Measurements from ENCODE around the gene CIROP. TPM values are rescaled to one million over a fixed set of nuclear protein-coding genes. Genes with fewer than 3 reads are reported as not detected.
A peak's percentile ranks its signal among the peaks of the same experiment; 100 is the strongest.

Gene CIROP
- total and polyA plus RNA-seq, 4 donors: 0.06 to 0.61 (median 0.10) TPM

- H3K27ac ChIP-seq (ENCODE audit: low read depth, low read length): no peak overlapping the region
- H3K4me3 ChIP-seq (ENCODE audit: low read depth, low read length): no peak overlapping the region
- H3K9me3 ChIP-seq (ENCODE audit: control insufficient read depth, insufficient read depth, low read length): no peaks in the 10 kb centered on the region
- no peak for DNase-seq (ENCODE audit: low read depth in 4 of 6, low spot score in 6 of 6)
- peaks cover 12% of the 10 kb centered on the region for H3K4me1 ChIP-seq (ENCODE audit: control insufficient read depth, insufficient read depth, low read length)
- WGBS (ENCODE audit: insufficient coverage): 91% methylated on average over 10 of the region's 13 CpGs
- peaks cover 4% of the 10 kb centered on the region for H3K36me3 ChIP-seq (ENCODE audit: control insufficient read depth, insufficient read depth, low read length)
- no peaks in the 10 kb centered on the region for H3K27me3 ChIP-seq (ENCODE audit: control insufficient read depth, insufficient read depth, low read length)
These were observed 19.7 kb upstream of the CIROP start for GRCh38 chr14:23124337-23124954.

DNA sequence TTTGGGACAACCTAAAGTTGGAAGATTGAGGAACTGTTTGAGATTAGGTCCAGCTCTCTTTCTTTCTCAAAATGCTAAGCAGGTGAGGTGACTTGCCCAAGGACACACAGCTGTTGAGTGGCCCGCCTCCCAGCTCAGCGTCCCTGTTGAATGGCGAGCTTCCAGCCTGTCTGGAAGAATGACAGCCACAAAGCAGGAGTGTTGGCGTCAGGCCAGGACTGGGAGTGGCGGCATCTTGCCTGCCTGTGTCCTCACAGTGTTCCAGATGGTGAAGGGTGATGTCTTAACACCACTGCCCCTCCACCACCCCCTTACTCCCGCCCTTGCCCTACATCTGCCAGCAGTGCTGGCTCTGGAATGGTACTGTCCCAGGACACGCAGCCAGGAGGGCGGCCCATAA lies 18.6 kb upstream of the CIROP start:
- no peaks in the 10 kb centered on the region for H3K27me3 ChIP-seq (ENCODE audit: control insufficient read depth, insufficient read depth, low read length)
- no peaks in the 10 kb centered on the region for H3K9me3 ChIP-seq (ENCODE audit: control insufficient read depth, insufficient read depth, low read length)
- H3K27ac ChIP-seq (ENCODE audit: low read depth, low read length): no peak overlapping the region
- H3K4me1 ChIP-seq (ENCODE audit: control insufficient read depth, insufficient read depth, low read length): peaks cover 12% of the 10 kb centered on the region
- no peak overlapping the region for H3K4me3 ChIP-seq (ENCODE audit: low read depth, low read length)
- 43% methylated on average over 8 of the region's 8 CpGs for WGBS (ENCODE audit: insufficient coverage)
- peak in 2 of 6 donors; percentile 11 to 37 for DNase-seq (ENCODE audit: low read depth in 4 of 6, low spot score in 6 of 6)
- peaks cover 4% of the 10 kb centered on the region for H3K36me3 ChIP-seq (ENCODE audit: control insufficient read depth, insufficient read depth, low read length)

- Histone ChIP-seq H3K4me1 (ENCODE audit: control insufficient read depth, insufficient read depth, low read length) (peaks cover 12% of the 10 kb centered on the region), H3K9me3 (ENCODE audit: control insufficient read depth, insufficient read depth, low read length) (no peaks in the 10 kb centered on the region), H3K4me3 (ENCODE audit: low read depth, low read length) (no peak overlapping the region), H3K36me3 (ENCODE audit: control insufficient read depth, insufficient read depth, low read length) (no peaks in the 10 kb centered on the region), H3K27me3 (ENCODE audit: control insufficient read depth, insufficient read depth, low read length) (no peaks in the 10 kb centered on the region), H3K27ac (ENCODE audit: low read depth, low read length) (no peak overlapping the region)
- no peak for DNase-seq (ENCODE audit: low read depth in 4 of 6, low spot score in 6 of 6)
- 88% methylated on average over 5 of the region's 6 CpGs for WGBS (ENCODE audit: insufficient coverage)
These were observed 17.3 kb upstream of the CIROP start for GRCh38 chr14:23122086-23122485.

- no peak overlapping the region for H3K4me3 ChIP-seq (ENCODE audit: low read depth, low read length)
- H3K27me3 ChIP-seq (ENCODE audit: control insufficient read depth, insufficient read depth, low read length): no peaks in the 10 kb centered on the region
- peaks cover 12% of the 10 kb centered on the region for H3K4me1 ChIP-seq (ENCODE audit: control insufficient read depth, insufficient read depth, low read length)
- no peaks in the 10 kb centered on the region for H3K36me3 ChIP-seq (ENCODE audit: control insufficient read depth, insufficient read depth, low read length)
- H3K27ac ChIP-seq (ENCODE audit: low read depth, low read length): no peak overlapping the region
- 36% methylated on average over 6 of the region's 6 CpGs for WGBS (ENCODE audit: insufficient coverage)
- DNase-seq (ENCODE audit: low read depth in 4 of 6, low spot score in 6 of 6): peak in 2 of 6 donors; percentile 26 to 48
- no peaks in the 10 kb centered on the region for H3K9me3 ChIP-seq (ENCODE audit: control insufficient read depth, insufficient read depth, low read length)
These were observed 16.6 kb upstream of the CIROP start for GRCh38 chr14:23121361-23121771.

GRCh38 chr14:23120541-23121251 lies 15.9 kb upstream of the CIROP start:
- no peaks in the 10 kb centered on the region for H3K36me3 ChIP-seq (ENCODE audit: control insufficient read depth, insufficient read depth, low read length)
- peak; percentile 64 to 96 (median 78) for DNase-seq (ENCODE audit: low read depth in 4 of 6, low spot score in 6 of 6)
- no peak overlapping the region for H3K27ac ChIP-seq (ENCODE audit: low read depth, low read length)
- no peaks in the 10 kb centered on the region for H3K9me3 ChIP-seq (ENCODE audit: control insufficient read depth, insufficient read depth, low read length)
- 0% methylated on average over 7 of the region's 9 CpGs for WGBS (ENCODE audit: insufficient coverage)
- peaks cover 12% of the 10 kb centered on the region for H3K4me1 ChIP-seq (ENCODE audit: control insufficient read depth, insufficient read depth, low read length)
- H3K4me3 ChIP-seq (ENCODE audit: low read depth, low read length): no peak overlapping the region
- no peaks in the 10 kb centered on the region for H3K27me3 ChIP-seq (ENCODE audit: control insufficient read depth, insufficient read depth, low read length)

- WGBS (ENCODE audit: insufficient coverage): 73% methylated on average over 13 of the region's 16 CpGs
- Histone ChIP-seq H3K27me3 (ENCODE audit: control insufficient read depth, insufficient read depth, low read length) (no peaks in the 10 kb centered on the region), H3K27ac (ENCODE audit: low read depth, low read length) (no peak overlapping the region), H3K4me1 (ENCODE audit: control insufficient read depth, insufficient read depth, low read length) (peaks cover 12% of the 10 kb centered on the region), H3K36me3 (ENCODE audit: control insufficient read depth, insufficient read depth, low read length) (no peaks in the 10 kb centered on the region), H3K9me3 (ENCODE audit: control insufficient read depth, insufficient read depth, low read length) (no peaks in the 10 kb centered on the region), H3K4me3 (ENCODE audit: low read depth, low read length) (no peak overlapping the region)
- DNase-seq (ENCODE audit: low read depth in 4 of 6, low spot score in 6 of 6): no peak
These were observed 14.9 kb upstream of the CIROP start for GRCh38 chr14:23119363-23120327.

DNA sequence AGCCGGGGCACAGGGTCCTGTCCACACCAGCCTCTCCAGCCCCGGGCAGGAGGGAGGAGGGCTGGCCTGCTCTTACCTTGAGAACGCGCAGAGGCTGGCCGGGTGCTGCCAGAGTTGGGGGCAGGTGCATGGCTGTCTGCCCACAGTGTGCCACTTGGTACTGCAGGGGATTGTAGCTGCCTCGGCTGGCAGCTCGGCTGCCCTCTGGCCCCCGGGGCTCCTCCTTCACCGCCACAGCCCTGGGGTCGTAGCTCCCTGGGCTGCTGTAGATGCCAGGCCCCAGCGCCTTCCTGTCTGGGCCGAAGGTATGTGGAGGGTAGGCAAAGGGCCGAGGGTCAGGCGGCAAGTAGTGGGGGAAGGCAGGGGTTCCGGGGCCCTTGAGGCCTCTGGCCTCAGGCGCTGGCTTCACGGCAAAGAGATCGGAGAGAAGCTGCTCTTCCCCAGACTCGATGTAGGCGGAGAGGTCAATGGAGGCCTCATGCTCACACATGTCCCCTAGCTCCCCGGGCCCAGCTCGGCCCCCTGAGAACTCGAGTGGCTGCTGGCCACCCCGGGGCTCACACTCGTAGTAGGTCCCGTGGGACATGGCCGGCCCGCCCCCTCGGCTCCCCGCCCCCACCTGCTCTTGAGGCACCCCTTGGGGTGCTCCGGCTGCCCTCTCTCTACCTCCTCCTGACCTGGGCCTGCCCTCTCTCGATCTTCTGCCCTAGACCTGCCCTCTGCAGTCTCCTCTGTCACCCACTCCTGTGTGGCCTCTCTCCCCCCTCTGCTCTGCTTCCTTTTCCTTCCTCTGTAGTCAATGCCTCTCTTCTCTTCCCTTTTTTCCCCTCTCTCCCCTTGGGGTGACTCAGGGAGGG lies 13.9 kb upstream of the CIROP start, which contains the start of gene CEBPE:
CEBPE (minus strand) TSS at position 750 of the 857 bp plus-strand sequence; CDS start at position 586, 164 bp downstream.
- 80% methylated on average over 27 of the region's 32 CpGs for WGBS (ENCODE audit: insufficient coverage)
- DNase-seq (ENCODE audit: low read depth in 4 of 6, low spot score in 6 of 6): no peak
- H3K27ac ChIP-seq (ENCODE audit: low read depth, low read length): no peak within 1 kb of the TSS

DNA sequence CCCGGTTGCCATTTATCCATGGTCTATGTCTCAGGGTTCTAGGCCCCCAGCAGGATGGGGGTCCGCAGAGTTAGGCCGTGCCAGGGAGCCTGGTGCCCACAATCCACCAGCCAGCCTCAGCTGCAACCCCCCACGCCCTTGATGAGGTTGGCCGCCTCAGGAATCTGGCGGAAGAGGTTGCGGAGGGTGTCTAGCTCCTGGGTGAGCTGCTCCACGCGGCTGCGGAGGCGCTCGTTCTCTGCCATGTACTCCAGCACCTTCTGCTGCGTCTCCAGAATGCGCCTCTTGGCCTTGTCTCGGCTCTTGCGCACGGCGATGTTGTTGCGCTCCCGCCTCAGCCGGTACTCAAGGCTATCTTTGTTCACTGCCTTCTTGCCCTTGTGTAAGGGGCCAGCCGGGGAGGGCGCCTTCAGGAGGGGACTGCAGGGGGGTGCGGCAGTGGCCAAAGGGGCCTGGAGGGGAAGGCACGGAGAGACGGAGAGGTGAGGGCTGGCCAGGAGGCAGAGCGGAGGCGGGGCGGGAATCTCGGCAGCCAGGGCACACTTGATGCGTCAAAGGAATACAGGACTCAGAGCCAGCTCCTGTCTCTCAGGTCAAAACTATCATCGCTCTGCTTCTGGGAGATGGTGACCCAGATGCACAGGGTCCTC lies 12.7 kb upstream of the CIROP start:
- 85% methylated on average over 31 of the region's 32 CpGs for WGBS (ENCODE audit: insufficient coverage)
- peaks cover 9% of the 10 kb centered on the region for H3K4me1 ChIP-seq (ENCODE audit: control insufficient read depth, insufficient read depth, low read length)
- H3K9me3 ChIP-seq (ENCODE audit: control insufficient read depth, insufficient read depth, low read length): no peaks in the 10 kb centered on the region
- no peaks in the 10 kb centered on the region for H3K27me3 ChIP-seq (ENCODE audit: control insufficient read depth, insufficient read depth, low read length)
- H3K36me3 ChIP-seq (ENCODE audit: control insufficient read depth, insufficient read depth, low read length): no peaks in the 10 kb centered on the region
- no peak overlapping the region for H3K4me3 ChIP-seq (ENCODE audit: low read depth, low read length)
- no peak for DNase-seq (ENCODE audit: low read depth in 4 of 6, low spot score in 6 of 6)
- no peak overlapping the region for H3K27ac ChIP-seq (ENCODE audit: low read depth, low read length)

More for the DNA sequence above, 13.9 kb upstream of the CIROP start, which contains the start of gene CEBPE:
- H3K9me3 ChIP-seq (ENCODE audit: control insufficient read depth, insufficient read depth, low read length): no peaks in the 10 kb centered on the region
- no peak within 1 kb of the TSS for H3K4me3 ChIP-seq (ENCODE audit: low read depth, low read length)
- peaks cover 10% of the 10 kb centered on the region for H3K4me1 ChIP-seq (ENCODE audit: control insufficient read depth, insufficient read depth, low read length)
- no peaks in the 10 kb centered on the region for H3K27me3 ChIP-seq (ENCODE audit: control insufficient read depth, insufficient read depth, low read length)
- no peaks in the 10 kb centered on the region for H3K36me3 ChIP-seq (ENCODE audit: control insufficient read depth, insufficient read depth, low read length)

Measured in spinal cord (tissue), 10 donors.